Epithelial cell of esophagus (primary cell): ENCODE data around the gene SLC34A1.
A peak's percentile ranks its signal among the peaks of the same experiment; 100 is the strongest.
"Not testable (repeated sequence)": the region's sequence is repeated elsewhere in the genome, so short reads cannot be mapped to it uniquely, and the experiment has no call there.

Experiments
- DNase-seq: peaks from one replicate; pipeline ENCODE4 v3.0.0; 2010; ENCODE audit warnings: low read depth
- H3K4me3 ChIP-seq: 2 replicates; pipeline ENCODE4 v1.5.1; 2011; ENCODE audit warnings: mild to moderate bottlenecking, low read length, control low read depth
- CTCF ChIP-seq: IDR thresholded peaks from 2 replicates; pipeline ENCODE4 v1.5.1; 2011; ENCODE audit warnings: low read depth, mild to moderate bottlenecking, low read length, control low read depth, inconsistent platforms; ENCODE audit not compliant: insufficient read depth; ENCODE audit errors: missing control alignments

Gene SLC34A1

GRCh38 chr5:177338251-177339106 lies 45.8 kb upstream of the SLC34A1 start:
- no peak overlapping the region for H3K4me3 ChIP-seq
- TF ChIP-seq CTCF, result no peak
- DNase-seq, result no peak

- TF ChIP-seq CTCF, result no peak
- DNase-seq, result peak; percentile 21
- no peak overlapping the region for H3K4me3 ChIP-seq
Measured at GRCh38 chr5:177339107-177339638, 45.1 kb upstream of the SLC34A1 start.

- not testable (repeated sequence) for DNase-seq
Measured at GRCh38 chr5:177343000-177343399, 41.2 kb upstream of the SLC34A1 start.

GRCh38 chr5:177343777-177344176 lies 40.5 kb upstream of the SLC34A1 start:
- H3K4me3 ChIP-seq, result no peak overlapping the region
- TF ChIP-seq CTCF, result no peak
- DNase-seq, result no peak

More at GRCh38 chr5:177343000-177343399, 41.2 kb upstream of the SLC34A1 start:
- not testable (repeated sequence) for H3K4me3 ChIP-seq

- TF ChIP-seq CTCF, result no peak
- DNase-seq, result no peak
- H3K4me3 ChIP-seq, result no peak overlapping the region
Measured at GRCh38 chr5:177344891-177345290, 39.3 kb upstream of the SLC34A1 start.

GRCh38 chr5:177346820-177347219 lies 37.4 kb upstream of the SLC34A1 start:
- H3K4me3 ChIP-seq, result no peak overlapping the region
- TF ChIP-seq CTCF, result no peak
- no peak for DNase-seq

- TF ChIP-seq CTCF, result no peak
- DNase-seq, result no peak
- H3K4me3 ChIP-seq, result no peak overlapping the region
Measured at GRCh38 chr5:177347699-177348098, 36.5 kb upstream of the SLC34A1 start.
